PC-9 (cell line): ENCODE results near the gene AGAP1. TPM values are rescaled to one million over a fixed set of nuclear protein-coding genes. Genes with fewer than 3 reads are reported as not detected.
A peak's percentile ranks its signal among the peaks of the same experiment; 100 is the strongest.

Source experiments
- BruUV-seq: library from RNA; stranded (reverse); fragments of 400-500 nt; replicated peaks from 2 replicates; lab custom pipeline; 2021; lab: Mats Ljungman, UMichigan
- CTCF ChIA-PET: fragments of 300-600 bp; sonication (Branson Sonifier 250); formaldehyde crosslinking; loops from one replicate; lab custom pipeline; 2022; ENCODE audit warnings: antibody characterized with exemption; lab: Charles Lee
- POLR2A ChIA-PET: fragments of 300-600 bp; sonication (Branson Sonifier 250); formaldehyde crosslinking; loops from one replicate; lab custom pipeline; 2022; ENCODE audit warnings: antibody characterized with exemption; ENCODE audit not compliant: unreplicated experiment; lab: Charles Lee
- DNase-seq, 2 experiments: peaks; one replicate each; pipeline versions ENCODE4 v3.0.0 to v3.0.0-alpha.2; 2015 to 2022; ENCODE audit warnings: mixed read lengths in 1 of 2
- H2AFZ ChIP-seq: fragments of 200-600 bp; sonication (generic); 2 replicates; pipeline ENCODE4 v1.8.1; 2017; ENCODE audit warnings: antibody characterized with exemption
- H3F3A ChIP-seq: fragments of 200-600 bp; sonication (generic); 2 replicates; pipeline ENCODE4 v1.8.1; 2017; ENCODE audit warnings: antibody characterized with exemption, mild to moderate bottlenecking, low read depth; ENCODE audit not compliant: insufficient read depth
- H3K27ac ChIP-seq: fragments of 200-600 bp; sonication (generic); 2 replicates; pipeline ENCODE4 v1.6.1; 2016; ENCODE audit warnings: mixed run types
- H3K27me3 ChIP-seq: fragments of 200-600 bp; sonication (generic); 2 replicates; pipeline ENCODE4 v1.6.1; 2016; ENCODE audit warnings: low read depth, mixed run types; ENCODE audit not compliant: insufficient read depth
- H3K36me3 ChIP-seq: fragments of 200-600 bp; sonication (generic); 2 replicates; pipeline ENCODE4 v1.6.1; 2016; ENCODE audit warnings: low read depth, mixed run types
- H3K4me1 ChIP-seq: fragments of 200-600 bp; sonication (generic); replicated peaks from 2 replicates; pipeline ENCODE4 v1.6.1; 2016; ENCODE audit warnings: mixed run types; ENCODE audit not compliant: insufficient read depth
- H3K4me2 ChIP-seq: fragments of 200-600 bp; sonication (generic); 2 replicates; pipeline ENCODE4 v1.6.1; 2017; ENCODE audit warnings: mixed run types
- H3K4me3 ChIP-seq: fragments of 200-600 bp; sonication (generic); 2 replicates; pipeline ENCODE4 v1.6.1; 2016; ENCODE audit warnings: mixed run types
- H3K79me2 ChIP-seq: fragments of 200-600 bp; sonication (generic); 2 replicates; pipeline ENCODE4 v1.6.1; 2017; ENCODE audit warnings: low read depth, mixed run types
- H3K9me2 ChIP-seq: fragments of 200-600 bp; sonication (generic); 2 replicates; pipeline ENCODE4 v1.8.1; 2017; ENCODE audit warnings: mild to moderate bottlenecking; ENCODE audit not compliant: insufficient read depth
- H3K9me3 ChIP-seq: fragments of 200-600 bp; sonication (generic); 2 replicates; pipeline ENCODE4 v1.8.1; 2016; ENCODE audit warnings: low read depth; ENCODE audit not compliant: insufficient read depth
- H4K20me1 ChIP-seq: fragments of 200-600 bp; sonication (generic); 2 replicates; pipeline ENCODE4 v1.8.1; 2017; ENCODE audit not compliant: insufficient read depth
- EZH2 ChIP-seq: fragments of 200-600 bp; sonication (generic); IDR thresholded peaks from 2 replicates; pipeline ENCODE4 v1.8.0; 2017; ENCODE audit warnings: antibody characterized with exemption, low read depth
- intact Hi-C: fragments of 100-400 bp; cut with micrococcal nuclease; formaldehyde crosslinking; loops from one replicate; pipeline ENCODE4 v1.10.0; 2022; ENCODE audit not compliant: unreplicated experiment
- total RNA-seq: library from RNA; stranded (reverse); gene quantifications from 2 replicates; pipeline ENCODE4 v1.2.3, GENCODE V29; 2021
- TF ChIP-seq, protein P1 (sequence below): fragments of 200-600 bp; sonication (generic); conservative IDR thresholded peaks from 2 replicates; pipeline ENCODE4 v1.6.1; 2017; ENCODE audit warnings: mixed run types, antibody characterized with exemption, mild to moderate bottlenecking, moderate library complexity

AGAP1 gene
- total RNA-seq, 1 experiment from 2014 or later: 91.4 TPM

GRCh38 chr2:236056141-236056540 is 562.3 kb downstream of the AGAP1 start:
- Histone ChIP-seq H3K4me2 (no peak overlapping the region), H3K36me3 (peaks cover 10% of the 10 kb centered on the region), H3K4me1 (no peaks in the 10 kb centered on the region), H3K27me3 (no peaks in the 10 kb centered on the region), H3K9me2 (no peaks in the 10 kb centered on the region), H3K9me3 (no peaks in the 10 kb centered on the region), H3K27ac (no peak overlapping the region), H2AFZ (no peak overlapping the region), H3F3A (no peaks in the 10 kb centered on the region), H3K4me3 (no peak overlapping the region), H4K20me1 (peaks cover 2% of the 10 kb centered on the region; the same call in 1 of the 2 replicates), H3K79me2 (no peaks in the 10 kb centered on the region)
- intact Hi-C loops: no loop called here
- CTCF ChIA-PET: no interaction called here
- BruUV-seq: no TSS peak
- TF ChIP-seq EZH2: no peak
- TF ChIP-seq, protein P1, sequence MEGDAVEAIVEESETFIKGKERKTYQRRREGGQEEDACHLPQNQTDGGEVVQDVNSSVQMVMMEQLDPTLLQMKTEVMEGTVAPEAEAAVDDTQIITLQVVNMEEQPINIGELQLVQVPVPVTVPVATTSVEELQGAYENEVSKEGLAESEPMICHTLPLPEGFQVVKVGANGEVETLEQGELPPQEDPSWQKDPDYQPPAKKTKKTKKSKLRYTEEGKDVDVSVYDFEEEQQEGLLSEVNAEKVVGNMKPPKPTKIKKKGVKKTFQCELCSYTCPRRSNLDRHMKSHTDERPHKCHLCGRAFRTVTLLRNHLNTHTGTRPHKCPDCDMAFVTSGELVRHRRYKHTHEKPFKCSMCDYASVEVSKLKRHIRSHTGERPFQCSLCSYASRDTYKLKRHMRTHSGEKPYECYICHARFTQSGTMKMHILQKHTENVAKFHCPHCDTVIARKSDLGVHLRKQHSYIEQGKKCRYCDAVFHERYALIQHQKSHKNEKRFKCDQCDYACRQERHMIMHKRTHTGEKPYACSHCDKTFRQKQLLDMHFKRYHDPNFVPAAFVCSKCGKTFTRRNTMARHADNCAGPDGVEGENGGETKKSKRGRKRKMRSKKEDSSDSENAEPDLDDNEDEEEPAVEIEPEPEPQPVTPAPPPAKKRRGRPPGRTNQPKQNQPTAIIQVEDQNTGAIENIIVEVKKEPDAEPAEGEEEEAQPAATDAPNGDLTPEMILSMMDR: no peak
- POLR2A ChIA-PET: no interaction called here
- DNase-seq: peak in 1 of 2 experiments; percentile 28

DNA sequence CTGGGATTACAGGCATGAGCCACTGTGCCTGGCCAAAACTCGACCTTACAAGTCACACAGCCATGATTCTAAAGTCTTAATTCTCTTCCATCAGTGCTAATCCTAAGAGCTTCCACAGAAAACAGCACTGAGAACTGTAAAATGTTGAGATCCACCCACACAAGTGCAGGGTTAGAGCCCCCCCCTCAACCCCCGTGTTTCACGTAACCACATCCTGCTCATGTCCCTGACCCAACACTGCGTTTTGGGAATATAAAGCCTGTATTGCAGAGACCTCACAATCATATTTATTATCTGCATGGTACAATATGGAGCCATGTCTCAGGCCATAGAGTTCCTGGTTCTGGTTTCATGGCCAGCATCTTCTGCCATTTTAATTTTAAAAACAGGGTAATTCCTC is 563.5 kb downstream of the AGAP1 start:
- peak in 1 of 2 experiments; percentile 8 for DNase-seq
- Histone ChIP-seq H3K9me3 (no peaks in the 10 kb centered on the region), H3K79me2 (no peaks in the 10 kb centered on the region), H3K36me3 (peaks cover 10% of the 10 kb centered on the region), H3K27ac (no peak overlapping the region), H3K4me3 (no peak overlapping the region), H3K4me1 (no peaks in the 10 kb centered on the region), H3K4me2 (no peak overlapping the region), H4K20me1 (no peaks in the 10 kb centered on the region; the same call in 1 of the 2 replicates), H2AFZ (no peak overlapping the region), H3F3A (no peaks in the 10 kb centered on the region), H3K27me3 (no peaks in the 10 kb centered on the region), H3K9me2 (no peaks in the 10 kb centered on the region)
- no TSS peak for BruUV-seq
- intact Hi-C loops: no loop called here
- ChIA-PET POLR2A (no interaction called here), CTCF (no interaction called here)
- TF ChIP-seq, protein P1: no peak
- TF ChIP-seq EZH2: no peak

DNA sequence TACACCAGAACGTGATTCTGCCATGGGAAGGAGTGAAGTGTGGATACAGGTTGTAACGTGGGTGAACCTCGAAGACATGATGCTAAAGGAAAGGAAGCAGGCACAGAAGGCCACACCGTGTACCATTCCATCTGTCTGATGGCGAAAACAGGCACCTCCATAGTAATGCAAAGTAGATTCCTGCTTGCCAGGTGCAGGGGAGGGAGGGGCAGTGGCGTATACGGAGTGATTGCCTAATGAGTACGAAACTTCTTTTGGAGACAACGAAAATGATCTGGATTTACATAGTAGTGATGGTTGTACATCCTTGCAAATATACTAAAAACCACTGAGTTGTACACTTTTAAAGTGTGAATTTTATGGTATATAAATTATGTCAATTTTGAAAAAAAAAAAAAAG is 567.7 kb downstream of the AGAP1 start:
- intact Hi-C loops: no loop called here
- TF ChIP-seq, protein P1: no peak
- TF ChIP-seq EZH2: no peak
- no TSS peak for BruUV-seq
- H3K27ac ChIP-seq: no peak overlapping the region
- ChIA-PET CTCF (no interaction called here), POLR2A (no interaction called here)
- no peak overlapping the region for H3K4me3 ChIP-seq
- no peak for DNase-seq
- peaks cover 10% of the 10 kb centered on the region for H3K36me3 ChIP-seq
- no peaks in the 10 kb centered on the region for H3K4me1 ChIP-seq
- H4K20me1 ChIP-seq: peaks cover 4% of the 10 kb centered on the region; the same call in 1 of the 2 replicates
- H2AFZ ChIP-seq: no peak overlapping the region
- no peaks in the 10 kb centered on the region for H3K27me3 ChIP-seq
- no peaks in the 10 kb centered on the region for H3K9me3 ChIP-seq
- H3K4me2 ChIP-seq: no peak overlapping the region
- H3F3A ChIP-seq: no peaks in the 10 kb centered on the region
- no peaks in the 10 kb centered on the region for H3K79me2 ChIP-seq
- no peaks in the 10 kb centered on the region for H3K9me2 ChIP-seq
